Spleen (tissue), 7 donors: Measurements from ENCODE around the gene KCP.

Source experiments
- POLR2AphosphoS5 ChIP-seq, 3 donors: sonication (generic); formaldehyde crosslinking; IDR thresholded peaks; one replicate each; pipeline ENCODE4 v1.5.1; 2017; ENCODE audit warnings: antibody characterized with exemption in 3 of 3
- TF ChIP-seq, protein P1 (sequence below), 11 experiments: fragments of 200-600 bp in 7 of 11; fragments of 450-650 bp in 4 of 11; sonication (generic) in 4 of 11; IDR thresholded peaks in 8 of 11; conservative IDR thresholded peaks in 3 of 11; 1 replicate in 7 of 11; 2 replicates in 4 of 11; pipeline versions ENCODE4 v1.4.0 to v1.8.0; 2016 to 2021; ENCODE audit warnings: antibody characterized with exemption in 11 of 11, inconsistent platforms in 4 of 11, mild to moderate bottlenecking in 1 of 11
- donor health status: DM: no; HTN: no; CAD: no; lungs with moderate emphysema.
- donor health status: DM: no; HTN: no; CAD: no.
- donor health status: DM: no; HTN: no; CAD: no.

DNA sequence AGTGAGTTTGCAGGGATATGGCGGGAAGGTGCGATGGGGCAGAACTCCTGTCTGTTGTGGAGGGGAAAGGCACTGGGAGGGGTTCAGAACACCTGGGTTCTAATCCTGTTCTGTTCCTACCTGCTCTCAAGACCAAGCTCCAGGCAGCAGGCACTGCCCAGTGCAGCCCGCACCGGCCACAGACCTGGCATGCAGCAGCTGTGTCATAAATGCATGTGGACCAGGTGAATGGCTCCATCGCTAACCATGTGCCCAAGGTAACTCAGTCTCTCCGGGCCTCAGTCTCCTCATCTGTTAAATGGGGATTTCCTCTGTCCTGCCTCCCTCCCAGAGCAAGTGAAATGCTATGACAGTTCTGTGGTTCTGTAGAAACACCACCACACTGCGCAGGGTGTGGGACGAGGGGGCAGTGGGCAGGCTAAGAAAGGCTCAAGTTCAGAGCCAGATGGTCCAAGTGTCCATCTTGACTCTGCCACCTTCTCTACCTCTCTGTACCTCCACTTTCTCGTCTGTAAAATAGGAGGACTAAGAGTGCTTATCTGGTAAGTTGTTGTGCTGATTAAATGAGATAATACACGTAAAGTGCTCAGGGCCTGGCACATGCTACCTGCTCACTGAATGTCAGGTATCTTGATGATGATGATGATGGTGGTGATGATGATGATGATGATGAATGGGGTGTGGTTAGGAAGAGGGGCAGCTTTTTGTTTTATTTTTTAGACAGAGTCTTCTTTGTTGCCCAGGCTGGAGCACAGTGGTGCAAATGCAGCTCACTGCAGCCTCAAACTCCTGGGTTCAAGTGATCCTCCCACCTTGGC, 24.9 kb downstream of the KCP start:
- TF ChIP-seq, protein P1, sequence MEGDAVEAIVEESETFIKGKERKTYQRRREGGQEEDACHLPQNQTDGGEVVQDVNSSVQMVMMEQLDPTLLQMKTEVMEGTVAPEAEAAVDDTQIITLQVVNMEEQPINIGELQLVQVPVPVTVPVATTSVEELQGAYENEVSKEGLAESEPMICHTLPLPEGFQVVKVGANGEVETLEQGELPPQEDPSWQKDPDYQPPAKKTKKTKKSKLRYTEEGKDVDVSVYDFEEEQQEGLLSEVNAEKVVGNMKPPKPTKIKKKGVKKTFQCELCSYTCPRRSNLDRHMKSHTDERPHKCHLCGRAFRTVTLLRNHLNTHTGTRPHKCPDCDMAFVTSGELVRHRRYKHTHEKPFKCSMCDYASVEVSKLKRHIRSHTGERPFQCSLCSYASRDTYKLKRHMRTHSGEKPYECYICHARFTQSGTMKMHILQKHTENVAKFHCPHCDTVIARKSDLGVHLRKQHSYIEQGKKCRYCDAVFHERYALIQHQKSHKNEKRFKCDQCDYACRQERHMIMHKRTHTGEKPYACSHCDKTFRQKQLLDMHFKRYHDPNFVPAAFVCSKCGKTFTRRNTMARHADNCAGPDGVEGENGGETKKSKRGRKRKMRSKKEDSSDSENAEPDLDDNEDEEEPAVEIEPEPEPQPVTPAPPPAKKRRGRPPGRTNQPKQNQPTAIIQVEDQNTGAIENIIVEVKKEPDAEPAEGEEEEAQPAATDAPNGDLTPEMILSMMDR (IDR thresholded peaks at IDR 0.05 in 8 of 11, conservative IDR thresholded peaks at IDR 0.05 in 3 of 11): no peak
- no peak for TF ChIP-seq POLR2AphosphoS5 (IDR thresholded peaks at IDR 0.05)
